Spleen (tissue), 7 donors: Measurements from ENCODE around the gene CCDC181.

Source experiments
- CTCF ChIP-seq, 11 experiments: fragments of 200-600 bp in 7 of 11; fragments of 450-650 bp in 4 of 11; sonication (generic) in 4 of 11; IDR thresholded peaks in 8 of 11; conservative IDR thresholded peaks in 3 of 11; 1 replicate in 7 of 11; 2 replicates in 4 of 11; pipeline versions ENCODE4 v1.4.0 to v1.8.0; 2016 to 2021; ENCODE audit warnings: antibody characterized with exemption in 11 of 11, inconsistent platforms in 4 of 11, mild to moderate bottlenecking in 1 of 11
- POLR2A ChIP-seq, 3 donors: fragments of 450-650 bp; IDR thresholded peaks; one replicate each; pipeline ENCODE4 v1.5.1; 2017; ENCODE audit warnings: antibody characterized with exemption in 3 of 3, mild to moderate bottlenecking in 1 of 3
- POLR2AphosphoS5 ChIP-seq, 3 donors: sonication (generic); formaldehyde crosslinking; IDR thresholded peaks; one replicate each; pipeline ENCODE4 v1.5.1; 2017; ENCODE audit warnings: antibody characterized with exemption in 3 of 3
- donor health status: DM: no; HTN: no; CAD: no; lungs with moderate emphysema.
- donor health status: DM: no; HTN: no; CAD: no.
- donor health status: DM: no; HTN: no; CAD: no.

DNA sequence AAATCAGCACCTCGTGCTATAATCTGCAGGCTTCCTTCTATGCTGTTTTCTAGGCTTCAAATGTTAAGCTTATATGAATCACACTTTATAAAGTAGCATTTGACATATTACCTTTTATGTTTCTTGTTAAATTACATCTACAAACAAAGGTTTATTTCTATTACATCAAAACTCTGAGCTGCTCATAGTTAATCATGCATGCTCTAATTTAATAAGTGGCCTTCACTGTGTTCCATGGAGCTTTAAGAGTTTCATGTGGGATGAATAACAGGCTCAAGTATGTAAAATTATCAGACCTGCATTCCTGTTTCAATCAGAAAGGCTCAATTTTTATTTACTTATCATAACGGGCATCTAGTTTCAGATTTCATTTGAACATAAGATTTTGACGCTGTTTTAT lies 45.5 kb upstream of the CCDC181 start:
- no peak for TF ChIP-seq CTCF (IDR thresholded peaks at IDR 0.05 in 8 of 11, conservative IDR thresholded peaks at IDR 0.05 in 3 of 11)
- TF ChIP-seq POLR2A (IDR thresholded peaks at IDR 0.05), result no peak
- TF ChIP-seq POLR2AphosphoS5 (IDR thresholded peaks at IDR 0.05), result no peak
